Epithelial cell of esophagus (primary cell): ENCODE measurements around the gene RNF208.
A peak's percentile ranks its signal among the peaks of the same experiment; 100 is the strongest.

Experiments
- DNase-seq: peaks from one replicate; pipeline ENCODE4 v3.0.0; 2010; ENCODE audit warnings: low read depth
- H3K4me3 ChIP-seq: 2 replicates; pipeline ENCODE4 v1.5.1; 2011; ENCODE audit warnings: mild to moderate bottlenecking, low read length, control low read depth
- CTCF ChIP-seq: IDR thresholded peaks from 2 replicates; pipeline ENCODE4 v1.5.1; 2011; ENCODE audit warnings: low read depth, mild to moderate bottlenecking, low read length, control low read depth, inconsistent platforms; ENCODE audit not compliant: insufficient read depth; ENCODE audit errors: missing control alignments

The RNF208 gene

GRCh38 chr9:137191245-137191644 lies 30.8 kb downstream of the RNF208 start:
- no peak for TF ChIP-seq CTCF
- H3K4me3 ChIP-seq = no peak overlapping the region
- DNase-seq = no peak

GRCh38 chr9:137190315-137190856 lies 31.7 kb downstream of the RNF208 start:
- TF ChIP-seq CTCF = peak; percentile 41
- DNase-seq = peak; percentile 27
- no peak overlapping the region for H3K4me3 ChIP-seq

GRCh38 chr9:137189297-137190295 lies 32.4 kb downstream of the RNF208 start:
- DNase-seq = no peak
- no peak for TF ChIP-seq CTCF
- H3K4me3 ChIP-seq = peak overlapping the region; percentile 94

- peak within 1 kb of the TSS; percentile 94 for H3K4me3 ChIP-seq
- peak; percentile 57 for TF ChIP-seq CTCF
These were observed 33.3 kb downstream of the RNF208 start, which contains the start of the genes ANAPC2 and SSNA1 for GRCh38 chr9:137188490-137189296. ANAPC2 (minus strand) TSS chr9:137188560; CDS start chr9:137188532, 28 bp downstream. SSNA1 (plus strand) TSS chr9:137188676; CDS start chr9:137188727, 51 bp downstream.

GRCh38 chr9:137188086-137188489 lies 34.0 kb downstream of the RNF208 start:
- TF ChIP-seq CTCF = no peak
- H3K4me3 ChIP-seq = peak overlapping the region; percentile 94
- no peak for DNase-seq

More at GRCh38 chr9:137188490-137189296, 33.3 kb downstream of the RNF208 start, which contains the start of the genes ANAPC2 and SSNA1:
- DNase-seq = peak; percentile 93

- peak overlapping the region; percentile 94 for H3K4me3 ChIP-seq
- no peak for DNase-seq
- TF ChIP-seq CTCF = no peak
These were observed 34.7 kb downstream of the RNF208 start for GRCh38 chr9:137187386-137187785.
